HCT116 (cell line): ENCODE results near the gene SLC25A22. TPM values are rescaled to one million over a fixed set of nuclear protein-coding genes. Genes with fewer than 3 reads are reported as not detected.

Source experiments
- ATAC-seq: fragments of 200-7000 bp; cut with Tn5 transposase; 2 replicates; pipeline ENCODE4 v1.9.1; 2020; ENCODE audit warnings: mild to moderate bottlenecking, moderate library complexity
- BruUV-seq: library from RNA; stranded (reverse); fragments of 400-500 nt; replicated peaks from 2 replicates; lab custom pipeline; 2021; lab: Mats Ljungman, UMichigan
- CTCF ChIA-PET: fragments of 300-600 bp; sonication (Branson Sonifier 250); formaldehyde crosslinking; loops from one replicate; lab custom pipeline; 2021; ENCODE audit warnings: antibody characterized with exemption; lab: Charles Lee
- POLR2A ChIA-PET: fragments of 300-600, 350-600 bp; sonication (Branson Sonifier 250); formaldehyde crosslinking; loops from one replicate; lab custom pipeline; 2021; ENCODE audit warnings: antibody characterized with exemption; lab: Charles Lee
- RAD21 ChIA-PET, 2 experiments: fragments of 300-600 bp; sonication (Branson Sonifier 250); formaldehyde crosslinking; loops; one replicate each; lab custom pipeline; 2023; ENCODE audit warnings: low total read pairs in 2 of 2; ENCODE audit not compliant: uncharacterized antibody in 2 of 2, unreplicated experiment in 2 of 2, low non-redundant PET in 1 of 2; lab: Charles Lee
- DNase-seq: peaks from one replicate; pipeline ENCODE4 v3.0.0-alpha.2; 2010; ENCODE audit warnings: low read depth, low spot score
- H2AFZ ChIP-seq: fragments of 200-600 bp; shearing (Covaris generic), sonication (generic); 2 replicates; pipeline ENCODE4 v1.6.1; 2017; ENCODE audit warnings: low read depth, mixed run types, mixed read lengths, antibody characterized with exemption, low read length; ENCODE audit not compliant: poor library complexity, severe bottlenecking
- H3K27ac ChIP-seq: 2 replicates; pipeline ENCODE4 v1.5.1; 2012; ENCODE audit warnings: low read depth, low read length
- H3K27me3 ChIP-seq: fragments of 200-600 bp; sonication (generic); 2 replicates; pipeline ENCODE4 v1.6.1; 2016; ENCODE audit warnings: mixed run types, low read length, mixed read lengths; ENCODE audit not compliant: insufficient read depth
- H3K36me3 ChIP-seq, 2 experiments: fragments of 200-500 bp in 1 of 2; fragments of 200-600 bp in 1 of 2; sonication (Bioruptor generic) in 1 of 2; sonication (generic) in 1 of 2; 2 replicates each; pipeline versions ENCODE4 v1.5.1 to v1.6.1; 2014 to 2016; ENCODE audit warnings: low read length in 2 of 2, inconsistent platforms in 1 of 2, mixed read lengths in 1 of 2, mixed run types in 1 of 2; ENCODE audit not compliant: insufficient read depth in 2 of 2, control insufficient read depth in 1 of 2
- H3K4me1 ChIP-seq, 2 experiments: fragments of 200-600 bp in 1 of 2; sonication (generic) in 1 of 2; 2 replicates each; pipeline versions ENCODE4 v1.5.1 to v1.6.1; 2012 to 2017; ENCODE audit warnings: low read length in 2 of 2, inconsistent platforms in 1 of 2, mild to moderate bottlenecking in 1 of 2, mixed read lengths in 1 of 2, mixed run types in 1 of 2, moderate library complexity in 1 of 2; ENCODE audit not compliant: insufficient read depth in 2 of 2, control insufficient read depth in 1 of 2
- H3K4me2 ChIP-seq: fragments of 200-600 bp; sonication (generic); 2 replicates; pipeline ENCODE4 v1.6.1; 2017; ENCODE audit warnings: mixed run types, low read length, mixed read lengths
- H3K4me3 ChIP-seq, 2 experiments: fragments of 200-600 bp in 1 of 2; sonication (generic) in 1 of 2; replicated peaks in 1 of 2; 2 replicates each; pipeline ENCODE4 v1.5.1; 2011 to 2016; ENCODE audit warnings: low read length in 2 of 2, control low read depth in 1 of 2, low read depth in 1 of 2, mild to moderate bottlenecking in 1 of 2, mixed read lengths in 1 of 2, mixed run types in 1 of 2
- H3K79me2 ChIP-seq: fragments of 200-600 bp; sonication (generic); 2 replicates; pipeline ENCODE4 v1.6.1; 2017; ENCODE audit warnings: mild to moderate bottlenecking, mixed run types, low read length, moderate library complexity, mixed read lengths; ENCODE audit not compliant: insufficient read depth
- H3K9ac ChIP-seq: fragments of 200-600 bp; sonication (generic); 2 replicates; pipeline ENCODE4 v1.6.1; 2016; ENCODE audit warnings: low read length, mixed read lengths
- H3K9me2 ChIP-seq: fragments of 200-600 bp; sonication (generic), shearing (Covaris generic); 2 replicates; pipeline ENCODE4 v1.6.1; 2017; ENCODE audit warnings: mixed run types, mild to moderate bottlenecking, moderate library complexity; ENCODE audit not compliant: insufficient read depth
- H3K9me3 ChIP-seq, 2 experiments: fragments of 200-500 bp in 1 of 2; fragments of 200-600 bp in 1 of 2; sonication (Bioruptor generic) in 1 of 2; sonication (generic) in 1 of 2; 2 replicates each; pipeline ENCODE4 v1.6.1; 2014 to 2017; ENCODE audit warnings: low read length in 2 of 2, mixed read lengths in 2 of 2, inconsistent platforms in 1 of 2, low read depth in 1 of 2, mild to moderate bottlenecking in 1 of 2, mixed run types in 1 of 2, moderate library complexity in 1 of 2; ENCODE audit not compliant: control insufficient read depth in 1 of 2, insufficient read depth in 1 of 2
- H4K20me1 ChIP-seq: fragments of 200-600 bp; sonication (generic), shearing (Covaris generic); 2 replicates; pipeline ENCODE4 v1.6.1; 2017; ENCODE audit warnings: mixed run types, mild to moderate bottlenecking, moderate library complexity; ENCODE audit not compliant: insufficient read depth
- CBX3 ChIP-seq: IDR thresholded peaks from 2 replicates; pipeline ENCODE4 v1.6.1; 2012; ENCODE audit warnings: low read depth
- CEBPB ChIP-seq: IDR thresholded peaks from 2 replicates; pipeline ENCODE4 v1.6.1; 2012; ENCODE audit warnings: low read depth
- EGR1 ChIP-seq: IDR thresholded peaks from 2 replicates; pipeline ENCODE4 v1.6.1; 2012; ENCODE audit warnings: low read depth
- ELF1 ChIP-seq: IDR thresholded peaks from 2 replicates; pipeline ENCODE4 v1.6.1; 2012; ENCODE audit warnings: low read depth, borderline replicate concordance
- EZH2 ChIP-seq: fragments of 200-600 bp; sonication (generic); IDR thresholded peaks from 2 replicates; pipeline ENCODE4 v1.6.1; 2017; ENCODE audit warnings: antibody characterized with exemption, mixed run types
- EZH2phosphoT487 ChIP-seq: fragments of 200-600 bp; IDR thresholded peaks from 2 replicates; pipeline ENCODE4 v1.6.1; 2018; ENCODE audit warnings: antibody characterized with exemption, borderline replicate concordance
- FOSL1 ChIP-seq: IDR thresholded peaks from 2 replicates; pipeline ENCODE4 v1.6.1; 2012; ENCODE audit warnings: low read depth
- POLR2AphosphoS5 ChIP-seq: IDR thresholded peaks from 2 replicates; pipeline ENCODE4 v1.6.1; 2011; ENCODE audit warnings: mild to moderate bottlenecking, low read depth, low read length, moderate library complexity
- RAD21 ChIP-seq: IDR thresholded peaks from 2 replicates; pipeline ENCODE4 v1.6.1; 2012; ENCODE audit warnings: low read depth, mild to moderate bottlenecking
- SIN3A ChIP-seq: IDR thresholded peaks from 2 replicates; pipeline ENCODE4 v1.6.1; 2012; ENCODE audit warnings: low read depth
- SP1 ChIP-seq: IDR thresholded peaks from 2 replicates; pipeline ENCODE4 v1.6.1; 2012; ENCODE audit warnings: low read depth
- TCF7L2 ChIP-seq: IDR thresholded peaks from 2 replicates; pipeline ENCODE4 v1.7.0; 2011; ENCODE audit warnings: borderline replicate concordance, inconsistent platforms; ENCODE audit not compliant: insufficient read depth, insufficient read length; ENCODE audit errors: extremely low read depth
- YY1 ChIP-seq: IDR thresholded peaks from 2 replicates; pipeline ENCODE4 v1.6.1; 2011; ENCODE audit warnings: low read length, low read depth, moderate library complexity, mild to moderate bottlenecking; ENCODE audit not compliant: insufficient replicate concordance; ENCODE audit errors: extremely low read depth
- ZBTB33 ChIP-seq: IDR thresholded peaks from 2 replicates; pipeline ENCODE4 v1.6.1; 2011; ENCODE audit warnings: mild to moderate bottlenecking, low read length, moderate library complexity; ENCODE audit not compliant: insufficient replicate concordance; ENCODE audit errors: extremely low read depth
- ZFX ChIP-seq: fragments of 450-650 bp; IDR thresholded peaks from 2 replicates; pipeline ENCODE4 v1.6.1; 2017
- ZNF274 ChIP-seq: fragments of 200-500 bp; sonication (Bioruptor generic); IDR thresholded peaks from 2 replicates; pipeline ENCODE4 v1.6.1; 2014; ENCODE audit warnings: mild to moderate bottlenecking, low read depth, low read length, inconsistent platforms
- intact Hi-C: fragments of 100-400 bp; cut with micrococcal nuclease; formaldehyde crosslinking; loops from 2 replicates; pipeline ENCODE4 v1.10.0; 2022
- total RNA-seq: library from RNA; stranded (reverse); gene quantifications from one replicate; pipeline ENCODE4 v1.2.1, GENCODE V29; 2021; ENCODE audit not compliant: unreplicated experiment
- TF ChIP-seq, protein P1 (sequence below): IDR thresholded peaks from 2 replicates; pipeline ENCODE4 v1.6.1; 2012

Gene SLC25A22
- total RNA-seq, 1 experiment from 2014 or later: 62.0 TPM

DNA sequence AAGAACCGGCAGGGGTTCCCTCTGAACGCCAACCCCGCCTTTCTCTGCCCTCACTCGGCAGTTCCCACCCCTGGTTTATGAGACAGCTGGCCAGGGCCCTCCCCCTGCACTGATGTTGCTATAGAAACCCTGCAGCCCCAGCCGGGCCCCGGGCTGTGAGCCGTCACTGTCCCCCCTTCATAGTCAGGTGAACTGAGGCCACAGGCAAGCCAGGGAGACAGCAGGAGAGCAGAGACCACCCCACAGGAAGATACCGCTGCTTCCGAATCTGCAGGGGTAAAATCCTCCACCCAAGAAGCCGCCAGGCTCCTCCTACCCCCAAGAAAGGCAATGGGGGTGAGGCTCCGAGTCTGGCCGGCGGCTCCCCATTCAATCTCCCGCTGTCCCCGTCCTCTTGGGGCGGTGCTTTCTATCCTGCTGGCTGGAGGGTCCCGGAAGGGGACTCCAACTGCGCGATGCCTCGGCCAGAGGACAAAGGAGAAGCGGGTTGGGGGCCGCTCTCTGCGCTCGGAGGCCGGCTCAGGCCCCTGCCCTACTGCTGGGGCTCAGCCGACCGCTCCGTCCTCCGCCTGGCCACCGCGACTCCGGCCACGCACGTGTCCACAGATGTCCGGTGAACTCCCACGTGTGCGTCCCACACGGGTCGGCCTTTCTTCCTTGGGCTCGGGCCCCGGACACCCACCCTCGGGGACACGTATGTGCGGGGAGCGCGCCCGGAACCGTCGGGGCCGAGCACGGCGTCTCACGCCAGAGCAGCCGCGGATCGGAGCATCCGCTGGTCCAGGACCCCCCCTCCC, 587 bp downstream of the SLC25A22 start:
- POLR2A ChIA-PET: interaction anchor here (0.9 to 2.9 kb wide), 2 partner anchors 10 to 19 kb away, joined by 4 to 25 read pairs; partner anchors contain the start of gene RPLP2

GRCh38 chr11:796565-797295, 1.4 kb downstream of the SLC25A22 start:
- Histone ChIP-seq H3K9ac (peak overlapping the region; percentile 94), H3K27me3 (no peaks in the 10 kb centered on the region), H3K4me2 (peak overlapping the region; percentile 97), H3K4me3 (peak overlapping the region; percentile 86 to 92), H3K79me2 (peaks cover 29% of the 10 kb centered on the region), H3K4me1 (peaks cover 16 to 42% of the 10 kb centered on the region in 2 experiments), H3K9me2 (no peaks in the 10 kb centered on the region), H3K9me3 (no peaks in the 10 kb centered on the region), H3K27ac (peak overlapping the region; percentile 91), H4K20me1 (no peaks in the 10 kb centered on the region), H2AFZ (no peak overlapping the region), H3K36me3 (peaks cover 0 to 8% of the 10 kb centered on the region in 2 experiments; a peak in 1 of 4 replicates)
- ATAC-seq (no peak; the same call in 1 of the 2 replicates), DNase-seq (no peak)
- ChIA-PET POLR2A (interaction anchor here (0.5 to 2.9 kb wide), 5 partner anchors 11 to 183 kb away, joined by 3 to 25 read pairs (median 7); partner anchors contain the start of gene RPLP2), CTCF (interaction anchor here (1.7 kb wide), 1 partner anchor 13 kb away, joined by 6 read pairs; no protein-coding TSS in a partner anchor), RAD21 (no interaction called here)
- no TSS peak for BruUV-seq
- intact Hi-C loops: loop anchor here (1.0 kb wide), 1 partner anchor 13 kb away; the partner anchor contains the start of gene RPLP2
- TF ChIP-seq SP1 (no peak), YY1 (no peak), TCF7L2 (no peak), ZBTB33 (no peak), EZH2phosphoT487 (no peak), CBX3 (no peak), CEBPB (no peak), SIN3A (no peak), EGR1 (no peak), ELF1 (no peak), FOSL1 (no peak), ZNF274 (no peak), POLR2AphosphoS5 (no peak)
- TF ChIP-seq, protein P1, sequence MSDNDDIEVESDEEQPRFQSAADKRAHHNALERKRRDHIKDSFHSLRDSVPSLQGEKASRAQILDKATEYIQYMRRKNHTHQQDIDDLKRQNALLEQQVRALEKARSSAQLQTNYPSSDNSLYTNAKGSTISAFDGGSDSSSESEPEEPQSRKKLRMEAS: no peak

More for the DNA sequence above, 587 bp downstream of the SLC25A22 start:
- RAD21 ChIA-PET: no interaction called here
- Histone ChIP-seq H4K20me1 (no peaks in the 10 kb centered on the region), H2AFZ (no peak overlapping the region), H3K4me1 (peaks cover 16 to 42% of the 10 kb centered on the region in 2 experiments)
- intact Hi-C loops: no loop called here
- peak; percentile 53; the same call in 1 of the 2 replicates for TF ChIP-seq ZFX
- no peak for TF ChIP-seq FOSL1
- no peak for TF ChIP-seq EZH2
- TF ChIP-seq POLR2AphosphoS5: peak; percentile 21; the same call in 1 of the 2 replicates
- TF ChIP-seq RAD21: no peak
- TF ChIP-seq, all 23 proteins: peak for 2
- H3K9ac ChIP-seq: peak overlapping the region; percentile 94
- peak; percentile 49 for ATAC-seq
- H3K79me2 ChIP-seq: peaks cover 29% of the 10 kb centered on the region
- BruUV-seq: no TSS peak
- H3K9me2 ChIP-seq: no peaks in the 10 kb centered on the region
- H3K27ac ChIP-seq: peak overlapping the region; percentile 91
- peak overlapping the region; percentile 86 to 92 for H3K4me3 ChIP-seq
- H3K9me3 ChIP-seq: no peaks in the 10 kb centered on the region
- CTCF ChIA-PET: interaction anchor here (1.7 kb wide), 1 partner anchor 14 kb away, joined by 6 read pairs; no protein-coding TSS in a partner anchor
- H3K36me3 ChIP-seq: peaks cover 0 to 11% of the 10 kb centered on the region in 2 experiments; a peak in 1 of 4 replicates
- H3K4me2 ChIP-seq: peak overlapping the region; percentile 97
- DNase-seq: no peak
- H3K27me3 ChIP-seq: no peaks in the 10 kb centered on the region
